ENCODE results near the gene SUSD6. TPM values are rescaled to one million over a fixed set of nuclear protein-coding genes. Genes with fewer than 3 reads are reported as not detected.

Gene SUSD6
- total and polyA plus RNA-seq, 9 of the 15 experiments (the other 6 are each of a cell fraction or from before 2014, with no cell fraction given), result 2.9 to 20.7 (median 5.6) TPM

DNA sequence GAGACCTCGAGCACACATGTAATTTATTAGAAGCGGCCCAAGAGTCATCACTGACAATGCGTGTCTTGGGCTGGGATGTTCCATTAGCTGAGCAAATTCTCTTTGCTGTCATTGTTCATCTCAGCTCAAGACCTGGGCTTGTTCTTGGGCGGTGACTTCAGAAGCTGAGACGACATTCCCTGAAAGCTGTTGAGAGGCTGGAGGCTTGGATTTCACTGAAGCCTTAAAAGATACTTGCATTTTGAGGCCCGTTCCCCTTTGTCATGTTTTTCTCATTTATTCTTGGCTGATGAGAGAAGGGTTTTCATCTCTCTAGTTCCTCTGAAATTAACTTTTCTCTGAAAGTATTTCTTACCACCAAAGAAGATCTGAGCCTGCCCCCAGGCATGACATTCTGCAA is 16.6 kb upstream of the SUSD6 start:
- POLR2A ChIA-PET, result no interaction called here
- ATAC-seq, result no peak
- FAIRE-seq, result no peak
- no peak overlapping the region for H3K9ac ChIP-seq (ENCODE audit: insufficient read depth in 1 of 2, low read depth in 2 of 2, low read length in 2 of 2)
- no peak for DNase-seq (ENCODE audit: extremely low read depth in 1 of 4, low spot score in 3 of 4)
- intact Hi-C loops (cut with micrococcal nuclease), result no loop called here
- no TSS peak for BruUV-seq (replicated peaks)
- peaks cover 0 to 2% of the 10 kb centered on the region in 2 experiments; a peak in 2 of 5 replicates for H3K4me1 ChIP-seq (replicated peaks in 1 of 2; ENCODE audit: control insufficient read depth in 2 of 2, insufficient read depth in 2 of 2, low read length in 2 of 2)
- no peak overlapping the region for H3K27ac ChIP-seq (ENCODE audit: extremely low read depth, low read depth, low read length)
- H3K27me3 ChIP-seq (ENCODE audit: control insufficient read depth in 2 of 2, insufficient read depth in 2 of 2, low read length in 2 of 2), result no peaks in the 10 kb centered on the region
- TF ChIP-seq PTRF (tag; IDR thresholded peaks at IDR 0.05) (no peak), NR3C1 (CRISPR knock-in tag; IDR thresholded peaks at IDR 0.05) (no peak), ARID3A (IDR thresholded peaks at IDR 0.05; ENCODE audit: borderline replicate concordance, low read depth, low read length) (no peak), STAT5B (CRISPR knock-in tag; IDR thresholded peaks at IDR 0.05) (no peak), SRSF1 (IDR thresholded peaks at IDR 0.05; ENCODE audit: low read depth, low read length) (no peak), CEBPB (tag; IDR thresholded peaks at IDR 0.05) (no peak), YBX1 (IDR thresholded peaks at IDR 0.05) (no peak)
- 75% methylated on average over 6 of the region's 6 CpGs for WGBS (ENCODE audit: insufficient coverage, low coverage, missing lambda C conversion rate)
- no peaks in the 10 kb centered on the region for H3K9me3 ChIP-seq (replicated peaks; ENCODE audit: control insufficient read depth, insufficient read depth, low read depth, low read length)
- H2AFZ ChIP-seq (ENCODE audit: low read depth, low read length), result no peak overlapping the region
- H3K79me2 ChIP-seq (ENCODE audit: control insufficient read depth, insufficient read depth, low read length), result no peaks in the 10 kb centered on the region
- in situ Hi-C loops (cut with MboI), result no loop called here
- H3K4me3 ChIP-seq, result no peak overlapping the region
- H3K9me1 ChIP-seq (ENCODE audit: control insufficient read depth, insufficient read depth, low read length), result no peaks in the 10 kb centered on the region
- no peak overlapping the region for H3K4me2 ChIP-seq (ENCODE audit: insufficient read depth, low read length)
- no peaks in the 10 kb centered on the region for H3K36me3 ChIP-seq (ENCODE audit: control insufficient read depth, insufficient read depth, low read length)
- no peaks in the 10 kb centered on the region for H4K20me1 ChIP-seq (replicated peaks; ENCODE audit: control insufficient read depth, insufficient read depth, low read length)
- CTCF ChIA-PET (ENCODE audit: low intra/inter-chr PET ratio), result no interaction called here
